Measurements from ENCODE around the gene TUBA4A.

GRCh38 chr2:219270055-219270372 lies 16.3 kb upstream of the TUBA4A start:
- TF ChIP-seq CTCF (conservative IDR thresholded peaks at IDR 0.05; ENCODE audit: low read length), result no peak
- no peak for TF ChIP-seq EZH2phosphoT487 (IDR thresholded peaks at IDR 0.05; ENCODE audit: borderline replicate concordance, low read depth, low read length)

All from OCI-LY7 (cell line).